Measurements from ENCODE around the gene PPP1R14B.

DNA sequence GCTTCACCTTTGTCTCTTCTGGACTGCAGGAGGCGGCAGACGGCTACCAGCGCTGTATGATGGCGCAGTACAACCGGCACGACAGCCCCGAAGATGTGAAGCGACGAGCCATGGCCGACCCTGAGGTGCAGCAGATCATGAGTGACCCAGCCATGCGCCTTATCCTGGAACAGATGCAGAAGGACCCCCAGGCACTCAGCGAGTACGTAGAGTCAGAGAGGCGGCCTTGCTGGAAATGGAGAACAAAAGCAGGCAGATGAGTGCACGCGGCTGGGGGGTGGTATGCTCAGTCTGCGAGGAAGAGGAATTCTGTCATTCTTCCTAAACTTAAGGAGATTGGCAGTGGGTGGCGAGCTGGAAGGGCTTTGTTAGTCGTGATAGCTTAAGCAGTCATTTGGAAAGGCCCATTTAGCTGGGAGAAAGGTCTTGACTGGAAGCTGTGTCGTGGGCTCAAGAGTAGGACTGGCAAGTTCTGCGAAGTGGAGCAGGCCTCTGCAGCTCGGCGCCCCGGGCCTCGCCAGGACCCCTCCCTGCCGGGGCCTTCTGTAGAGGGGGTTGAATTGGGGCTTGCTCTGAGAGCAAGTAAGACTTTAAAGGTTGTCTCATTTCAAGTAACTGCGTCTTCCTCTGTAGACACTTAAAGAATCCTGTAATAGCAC is 43.2 kb downstream of the PPP1R14B start:
- TF ChIP-seq CTCF (IDR thresholded peaks at IDR 0.05) (no peak), POLR2A (IDR thresholded peaks at IDR 0.05) (no peak)

All from ovary (tissue), 3 donors.